ENCODE results near the gene CFAP69.

GRCh38 chr7:90222390-90222789, 22.6 kb upstream of the CFAP69 start:
- TF ChIP-seq CTCF (IDR thresholded peaks at IDR 0.05 in 2 of 3, conservative IDR thresholded peaks at IDR 0.05 in 1 of 3; ENCODE audit: control insufficient read depth in 2 of 3, extremely low read depth in 1 of 3, insufficient read depth in 1 of 3, low read depth in 3 of 3, low read length in 3 of 3) = no peak
- no peak for TF ChIP-seq POLR2AphosphoS5 (IDR thresholded peaks at IDR 0.05; ENCODE audit: low read length)
- no peak for TF ChIP-seq JUND (IDR thresholded peaks at IDR 0.05; ENCODE audit: low read depth, low read length)
- TF ChIP-seq NRF1 (conservative IDR thresholded peaks at IDR 0.05; ENCODE audit: low read depth, low read length) = no peak
- TF ChIP-seq RFX5 (IDR thresholded peaks at IDR 0.05; ENCODE audit: low read depth, low read length) = no peak
- no peak for TF ChIP-seq NFIC (IDR thresholded peaks at IDR 0.05; ENCODE audit: low read depth, low read length)
- TF ChIP-seq USF2 (IDR thresholded peaks at IDR 0.05; ENCODE audit: borderline replicate concordance, low read depth, low read length) = no peak
- no peak for TF ChIP-seq CREB1 (IDR thresholded peaks at IDR 0.05; ENCODE audit: low read depth)
- TF ChIP-seq MYC (IDR thresholded peaks at IDR 0.05; ENCODE audit: insufficient read depth, insufficient read length, insufficient replicate concordance, low read length, severe bottlenecking) = no peak
- no peak for TF ChIP-seq GABPA (IDR thresholded peaks at IDR 0.05; ENCODE audit: low read depth)
- TF ChIP-seq BCL11A (IDR thresholded peaks at IDR 0.05; ENCODE audit: low read depth, low read length) = no peak

Data from GM12878 (cell line).